Vagina (tissue), 2 donors: ENCODE results near the gene DSEL. TPM values are rescaled to one million over a fixed set of nuclear protein-coding genes. Genes with fewer than 3 reads are reported as not detected.
A peak's percentile ranks its signal among the peaks of the same experiment; 100 is the strongest.

Experiments used
- DNase-seq, 2 donors: peaks; one replicate each; pipeline ENCODE4 v3.0.0-alpha.2; 2017; ENCODE audit errors: extremely low spot score in 2 of 2
- H3K27ac ChIP-seq: fragments of 200-600 bp; sonication (generic); one replicate; pipeline ENCODE4 v1.5.1; 2019
- H3K27me3 ChIP-seq: fragments of 200-600 bp; sonication (generic); one replicate; pipeline ENCODE4 v1.5.1; 2019
- H3K36me3 ChIP-seq, 2 donors: fragments of 200-600 bp; sonication (generic); one replicate each; pipeline ENCODE4 v1.5.1; 2017 to 2019
- H3K4me1 ChIP-seq: fragments of 200-600 bp; sonication (generic); one replicate; pipeline ENCODE4 v1.5.1; 2019
- H3K4me3 ChIP-seq, 2 donors: fragments of 200-600 bp; sonication (generic); 1 replicate in 1 of 2; 2 replicates in 1 of 2; pipeline ENCODE4 v1.5.1; 2016 to 2019
- H3K9me3 ChIP-seq: fragments of 200-600 bp; sonication (generic); one replicate; pipeline ENCODE4 v1.5.1; 2019
- CTCF ChIP-seq, 3 experiments: fragments of 450-650 bp in 2 of 3; fragments of 200-600 bp in 1 of 3; sonication (generic) in 1 of 3; IDR thresholded peaks; one replicate each; pipeline ENCODE4 v1.5.1; 2017 to 2019; ENCODE audit warnings: antibody characterized with exemption in 3 of 3, mild to moderate bottlenecking in 2 of 3, moderate library complexity in 2 of 3
- POLR2A ChIP-seq, 2 donors: fragments of 450-650 bp; IDR thresholded peaks; one replicate each; pipeline ENCODE4 v1.6.1; 2017; ENCODE audit warnings: antibody characterized with exemption in 2 of 2, mild to moderate bottlenecking in 2 of 2, moderate library complexity in 2 of 2
- POLR2AphosphoS5 ChIP-seq, 2 donors: sonication (generic); formaldehyde crosslinking; IDR thresholded peaks; one replicate each; pipeline ENCODE4 v1.9.0; 2017; ENCODE audit warnings: antibody characterized with exemption in 2 of 2, mild to moderate bottlenecking in 2 of 2, low read depth in 1 of 2; ENCODE audit not compliant: insufficient read depth in 1 of 2
- intact Hi-C: fragments of 100-400 bp; cut with DNase I; formaldehyde crosslinking; loops from one replicate; pipeline ENCODE4 v1.15.1; 2023
- total RNA-seq: library from RNA; depleted of rRNA; stranded (reverse); fragments of >200 nt; gene quantifications from one replicate; pipeline ENCODE4 v1.2.3, GENCODE V29; 2016

Gene DSEL
- total RNA-seq, 1 donor from 2014 or later = 7.6 TPM

DNA sequence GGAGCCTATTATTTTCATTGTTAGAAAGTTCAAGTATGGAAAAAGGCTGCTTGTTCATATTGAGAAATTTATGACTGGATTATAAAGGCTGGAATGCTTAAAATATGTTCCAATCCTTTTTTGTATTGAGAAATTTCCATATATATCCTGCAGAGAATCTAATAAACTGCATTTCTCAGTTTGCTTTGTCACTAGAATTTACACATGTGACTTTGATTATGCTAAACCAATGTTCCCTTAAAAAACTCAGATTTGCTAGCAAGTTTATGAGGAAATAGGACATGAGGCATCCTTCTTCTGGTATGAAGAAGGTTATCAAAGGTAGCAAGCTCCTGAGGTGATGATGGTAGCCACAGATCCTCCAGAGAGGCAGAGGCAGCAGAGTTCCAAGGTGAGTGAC lies 29.2 kb upstream of the DSEL start:
- H3K36me3 ChIP-seq = no peaks in the 10 kb centered on the region
- H3K9me3 ChIP-seq = no peaks in the 10 kb centered on the region
- H3K4me1 ChIP-seq = no peaks in the 10 kb centered on the region
- no peaks in the 10 kb centered on the region for H3K27me3 ChIP-seq
- no peak for DNase-seq
- intact Hi-C loops = no loop called here
- H3K27ac ChIP-seq = no peak overlapping the region
- H3K4me3 ChIP-seq = no peak overlapping the region
- TF ChIP-seq POLR2A (IDR thresholded peaks at IDR 0.05) (no peak), POLR2AphosphoS5 (IDR thresholded peaks at IDR 0.05; ENCODE audit: insufficient read depth in 1 of 2, low read depth in 1 of 2) (no peak)

GRCh38 chr18:67540559-67540958 lies 24.0 kb upstream of the DSEL start:
- intact Hi-C loops = no loop called here
- no peak for DNase-seq

GRCh38 chr18:67531929-67532328 lies 15.4 kb upstream of the DSEL start:
- intact Hi-C loops = no loop called here
- Histone ChIP-seq H3K27me3 (no peaks in the 10 kb centered on the region), H3K4me1 (no peaks in the 10 kb centered on the region), H3K36me3 (no peaks in the 10 kb centered on the region), H3K4me3 (no peak overlapping the region), H3K27ac (no peak overlapping the region), H3K9me3 (no peaks in the 10 kb centered on the region)
- TF ChIP-seq POLR2A (IDR thresholded peaks at IDR 0.05) = no peak
- TF ChIP-seq CTCF (IDR thresholded peaks at IDR 0.05) = no peak
- TF ChIP-seq POLR2AphosphoS5 (IDR thresholded peaks at IDR 0.05; ENCODE audit: insufficient read depth in 1 of 2, low read depth in 1 of 2) = no peak
- no peak for DNase-seq

More at GRCh38 chr18:67540559-67540958, 24.0 kb upstream of the DSEL start:
- no peaks in the 10 kb centered on the region for H3K36me3 ChIP-seq
- no peak overlapping the region for H3K4me3 ChIP-seq
- no peaks in the 10 kb centered on the region for H3K4me1 ChIP-seq
- H3K27me3 ChIP-seq = no peaks in the 10 kb centered on the region
- no peak for TF ChIP-seq POLR2A (IDR thresholded peaks at IDR 0.05)
- TF ChIP-seq POLR2AphosphoS5 (IDR thresholded peaks at IDR 0.05; ENCODE audit: insufficient read depth in 1 of 2, low read depth in 1 of 2) = no peak
- no peak for TF ChIP-seq CTCF (IDR thresholded peaks at IDR 0.05)
- H3K27ac ChIP-seq = no peak overlapping the region
- no peaks in the 10 kb centered on the region for H3K9me3 ChIP-seq

DNA sequence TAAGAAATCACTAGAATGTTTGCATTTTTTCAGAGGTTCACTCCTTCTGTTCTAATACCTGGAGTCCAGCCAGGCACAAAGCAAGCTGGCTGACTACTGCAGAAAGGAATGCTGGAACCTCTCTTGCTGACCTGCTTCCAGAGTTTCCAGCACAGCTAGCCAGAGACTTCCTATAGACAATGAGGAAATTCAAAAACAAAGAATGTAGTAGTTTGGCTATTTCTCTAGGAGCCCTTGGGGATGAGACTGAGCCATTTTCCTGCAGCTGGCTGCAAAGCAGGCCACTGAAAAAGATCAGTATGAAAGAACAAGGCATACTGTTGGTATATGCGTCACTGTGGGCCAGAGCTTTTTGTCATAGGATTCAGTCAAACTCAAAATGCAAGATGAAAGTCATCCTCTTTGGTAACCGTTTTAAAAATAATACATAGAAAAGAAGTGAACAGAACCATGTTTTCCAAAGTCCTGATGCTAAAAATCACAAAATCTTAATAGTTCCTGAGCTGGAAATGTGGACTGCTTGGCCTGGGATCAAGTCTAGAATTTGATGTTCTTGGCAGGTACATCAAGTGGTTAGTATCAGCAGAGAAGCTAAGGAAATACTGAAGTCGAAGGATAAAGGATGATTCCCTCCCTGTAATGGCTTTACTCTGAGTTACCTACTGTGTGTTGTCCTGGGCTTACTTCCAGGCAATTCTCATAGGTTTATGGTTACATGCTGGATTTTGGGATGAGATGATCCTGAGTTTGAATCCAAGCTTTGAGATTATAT lies 9.0 kb upstream of the DSEL start:
- no peaks in the 10 kb centered on the region for H3K36me3 ChIP-seq
- intact Hi-C loops = no loop called here
- H3K27me3 ChIP-seq = no peaks in the 10 kb centered on the region
- no peaks in the 10 kb centered on the region for H3K9me3 ChIP-seq
- H3K4me3 ChIP-seq = no peak overlapping the region
- H3K4me1 ChIP-seq = no peaks in the 10 kb centered on the region
- no peak for DNase-seq
- peak overlapping the region; percentile 35 for H3K27ac ChIP-seq
- TF ChIP-seq POLR2AphosphoS5 (IDR thresholded peaks at IDR 0.05; ENCODE audit: insufficient read depth in 1 of 2, low read depth in 1 of 2) (peak in 1 of 2 donors; percentile 43), CTCF (IDR thresholded peaks at IDR 0.05) (no peak), POLR2A (IDR thresholded peaks at IDR 0.05) (no peak)

GRCh38 chr18:67520351-67520921 lies 3.9 kb upstream of the DSEL start:
- Histone ChIP-seq H3K36me3 (no peaks in the 10 kb centered on the region), H3K9me3 (no peaks in the 10 kb centered on the region), H3K4me1 (peaks cover 12% of the 10 kb centered on the region), H3K4me3 (no peak overlapping the region), H3K27ac (peak overlapping the region; percentile 48), H3K27me3 (no peaks in the 10 kb centered on the region)
- no peak for DNase-seq
- peak in 1 of 2 donors; percentile 32 for TF ChIP-seq POLR2AphosphoS5 (IDR thresholded peaks at IDR 0.05; ENCODE audit: insufficient read depth in 1 of 2, low read depth in 1 of 2)
- TF ChIP-seq CTCF (IDR thresholded peaks at IDR 0.05) = no peak
- intact Hi-C loops = no loop called here
